A549 treated with DMSO at 1 μM for 4 hours (cell line): Measurements from ENCODE around the gene ACTRT3. TPM values are rescaled to one million over a fixed set of nuclear protein-coding genes. Genes with fewer than 3 reads are reported as not detected.

ENCODE experiments used
- total RNA-seq: library from RNA; stranded (reverse); fragments of 200-300 nt; extraction: Qiagen RNA extraction; gene quantifications from 5 replicates; pipeline ENCODE4 v1.2.3, GENCODE V29; 2022; ENCODE audit warnings: low read depth

ACTRT3 gene
- 2.4 to 3.2 TPM (median 2.9 TPM) in 5 replicates for total RNA-seq

DNA sequence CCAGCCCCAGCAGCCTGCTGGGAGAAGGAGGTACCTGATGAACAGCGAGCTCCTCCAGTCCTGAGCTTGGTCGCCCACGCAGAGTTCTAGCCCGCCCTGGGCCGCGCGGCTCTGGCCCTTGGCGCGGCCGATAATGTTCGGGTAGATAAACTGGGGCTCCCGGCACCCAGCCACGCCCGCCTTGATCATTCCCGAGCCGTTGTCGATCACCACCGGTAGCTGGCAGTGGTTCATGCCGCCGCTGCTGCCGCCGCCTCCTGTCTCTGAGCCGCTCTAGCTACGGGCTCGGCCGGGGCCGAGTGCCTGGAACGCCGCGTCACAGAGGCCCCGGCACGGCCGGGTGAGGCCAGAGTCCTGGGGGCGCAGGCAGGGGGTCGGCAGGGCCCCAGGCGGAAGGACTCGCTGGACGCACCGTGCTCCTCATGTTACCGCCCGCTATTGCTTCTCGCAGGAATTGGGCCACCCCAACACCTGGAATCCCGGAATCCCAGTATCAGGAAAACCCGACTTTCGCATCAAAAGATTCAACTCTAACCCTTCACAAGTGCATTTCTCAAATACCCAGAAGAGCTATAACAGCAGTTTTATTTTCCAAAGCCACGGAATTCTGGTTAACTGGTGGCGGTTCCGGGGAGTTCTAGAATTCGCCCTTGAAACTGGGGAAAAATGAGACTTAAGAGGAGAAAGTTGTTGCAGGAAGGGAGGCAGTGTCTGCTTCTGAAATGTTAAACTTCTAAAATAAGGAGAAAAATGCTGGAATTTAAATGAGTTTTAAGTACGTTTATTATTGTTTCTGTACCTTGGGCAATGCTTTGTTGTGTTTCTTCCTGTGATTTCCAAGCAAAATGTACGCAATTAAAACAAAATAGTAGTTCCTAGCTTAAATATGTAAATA, at the start of gene ACTRT3:
ACTRT3 (minus strand) TSS at position 275 of the 895 bp plus-strand sequence; CDS start at position 234, 41 bp downstream.

DNA sequence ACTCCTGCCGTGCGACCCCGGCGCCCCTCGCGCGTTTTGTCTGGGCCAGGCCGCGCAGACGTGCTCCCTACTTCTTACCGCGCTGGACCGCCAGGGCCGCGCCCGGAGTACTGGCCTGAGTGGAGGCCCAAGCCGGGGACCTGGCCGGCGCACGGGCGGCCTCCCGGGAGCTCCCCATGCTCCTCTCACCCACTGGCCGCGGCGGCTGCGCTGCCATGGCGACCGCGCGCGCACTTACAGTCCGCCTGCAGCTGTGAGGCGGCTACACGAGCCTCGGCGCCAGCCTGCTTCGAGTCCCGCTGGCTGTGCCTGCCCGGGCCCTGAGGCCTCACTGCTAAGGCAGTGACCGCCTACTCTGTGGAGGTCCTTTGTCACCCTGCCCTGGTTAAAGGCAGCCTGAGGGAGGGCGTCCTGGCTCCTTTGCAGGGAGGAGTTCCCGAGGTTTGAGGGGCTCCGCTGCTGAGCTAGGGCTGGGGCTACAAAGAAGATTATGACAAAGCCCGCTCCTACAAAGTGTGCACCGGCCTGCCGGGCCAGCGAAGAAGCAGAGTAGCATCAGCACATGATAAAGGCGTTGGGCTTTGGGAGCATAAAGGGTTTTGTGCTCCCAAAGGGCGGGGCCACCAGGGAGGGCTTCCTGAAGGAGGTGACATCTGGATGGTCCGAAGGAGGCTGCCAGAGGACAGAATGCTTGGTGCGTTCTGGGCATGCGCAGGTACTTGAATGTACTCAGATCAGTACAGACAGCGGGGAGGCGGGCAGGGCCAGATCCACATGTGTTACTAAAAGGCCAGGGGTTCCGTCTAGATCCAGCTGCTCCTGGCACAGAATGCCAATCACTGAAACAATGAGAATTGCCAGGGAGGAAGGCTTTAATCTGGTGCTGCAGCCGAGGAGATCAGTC, 43.2 kb upstream of the ACTRT3 start, which contains the start of the genes LRRC34 and LRRIQ4:
LRRC34 (minus strand) TSS at position 573 of the 904 bp plus-strand sequence; CDS start at position 217, 356 bp downstream.
LRRIQ4 (plus strand) TSS at position 539 of the 904 bp plus-strand sequence. CDS start 9,052 bp downstream, outside the sequence.

DNA sequence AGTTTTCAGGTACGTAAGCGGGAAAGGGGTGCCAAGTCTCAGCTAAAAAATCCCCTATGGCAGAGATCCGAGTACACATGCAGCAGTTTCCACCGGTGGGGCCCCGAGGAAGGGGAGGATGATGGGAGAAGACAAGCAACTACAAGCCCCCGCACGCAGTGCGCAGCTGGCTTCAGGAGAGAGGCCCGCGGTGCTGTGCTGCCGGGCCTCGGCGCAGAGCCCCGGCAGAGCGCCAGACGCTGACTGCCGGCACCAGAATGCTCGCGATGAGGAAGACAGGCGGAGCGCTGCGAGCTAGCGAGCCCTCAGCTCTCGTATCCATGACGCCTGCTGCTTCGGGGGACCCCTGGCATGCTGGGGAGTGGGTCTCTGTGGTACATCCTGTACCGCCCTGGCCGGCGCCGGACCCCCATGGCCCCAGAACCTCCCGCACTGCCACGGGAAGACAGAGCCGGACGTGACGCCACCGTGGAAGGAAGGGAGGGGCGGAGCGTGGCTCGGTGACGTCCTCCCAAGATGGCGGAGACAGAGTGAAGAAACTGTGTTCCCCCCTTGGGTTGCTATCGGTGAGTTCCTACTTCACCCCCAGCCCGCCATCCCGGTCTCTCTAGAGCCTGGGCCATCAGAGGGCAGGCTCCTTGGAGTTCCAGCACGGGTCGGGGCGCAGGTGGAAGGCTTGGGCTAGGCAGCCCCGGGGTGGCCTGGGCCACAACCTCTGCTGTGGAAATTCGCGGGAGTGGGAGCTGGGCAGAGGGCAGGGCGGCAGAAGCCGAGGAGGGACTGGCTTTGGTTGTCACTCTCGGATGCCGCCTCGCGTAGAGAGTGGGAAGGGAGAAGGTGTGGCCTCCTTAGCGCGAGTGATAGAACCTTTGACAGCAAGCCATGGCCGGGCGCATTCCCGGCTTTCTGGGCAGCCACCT, 3.8 kb upstream of the ACTRT3 start, which contains the start of gene MYNN:
MYNN (plus strand) TSS at position 500 of the 920 bp plus-strand sequence. CDS start 900 bp downstream, outside the sequence.

DNA sequence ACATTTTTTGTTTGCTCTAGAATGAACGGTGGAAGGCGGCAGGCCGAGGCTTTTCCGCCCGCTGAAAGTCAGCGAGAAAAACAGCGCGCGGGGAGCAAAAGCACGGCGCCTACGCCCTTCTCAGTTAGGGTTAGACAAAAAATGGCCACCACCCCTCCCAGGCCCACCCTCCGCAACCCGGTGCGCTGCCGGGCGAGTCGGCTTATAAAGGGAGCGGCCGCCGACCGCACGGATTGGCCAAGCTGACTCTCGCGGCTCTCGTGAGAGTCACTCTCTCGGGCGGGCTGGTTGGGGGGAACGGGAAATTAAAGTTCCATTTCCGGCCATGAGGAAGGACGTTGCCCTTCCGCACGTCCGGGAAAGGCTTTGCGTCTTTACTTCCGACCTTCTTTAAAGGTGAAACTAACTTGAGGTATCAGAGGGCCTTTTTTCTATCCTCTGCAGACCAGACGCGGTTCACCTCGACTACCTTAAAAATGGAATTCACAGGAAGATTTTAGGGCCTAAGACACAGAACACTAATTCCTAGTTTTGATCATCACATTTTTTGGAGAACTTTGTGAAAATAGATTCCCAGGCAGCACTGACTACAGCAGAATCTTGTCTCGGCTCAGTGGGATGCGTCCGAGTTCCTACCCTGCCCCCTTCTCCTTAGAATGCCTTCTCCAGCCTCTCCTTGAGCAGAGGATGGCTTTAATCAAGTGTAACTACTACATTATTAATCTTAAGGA, 4.3 kb downstream of the ACTRT3 start, which contains the start of gene TERC:
TERC (minus strand) TSS at position 179 of the 731 bp plus-strand sequence.

Other genes with a start within 250 kb of the ACTRT3 start
- gene MECOM, start 105.8 kb downstream of the ACTRT3 start, total RNA-seq: 0.06 TPM in 1 of 5 replicates, not detected in the others
- gene TERC, start 4.5 kb downstream of the ACTRT3 start, total RNA-seq: 0.93 TPM in 1 of 5 replicates, not detected in the others
- gene MYNN, start 3.8 kb upstream of the ACTRT3 start, total RNA-seq: 8.9 to 11.2 TPM (median 10.0 TPM) in 5 replicates
- not detected in 5 replicates for gene LRRIQ4, start 43.3 kb upstream of the ACTRT3 start, total RNA-seq
- not detected in 5 replicates for gene LRRC34, start 43.3 kb upstream of the ACTRT3 start, total RNA-seq
- 0.05 TPM in 1 of 5 replicates, not detected in the others for gene LRRC31, start 100.4 kb upstream of the ACTRT3 start, total RNA-seq
- not detected in 5 replicates for gene SAMD7, start 142.0 kb upstream of the ACTRT3 start, total RNA-seq
- gene SEC62, start 197.2 kb upstream of the ACTRT3 start, total RNA-seq: 77.6 to 128 TPM (median 94.4 TPM) in 5 replicates